ENCODE measurements around the gene VKORC1L1.
"Not testable (repeated sequence)": the region's sequence is repeated elsewhere in the genome, so short reads cannot be mapped to it uniquely, and the experiment has no call there.

DNA sequence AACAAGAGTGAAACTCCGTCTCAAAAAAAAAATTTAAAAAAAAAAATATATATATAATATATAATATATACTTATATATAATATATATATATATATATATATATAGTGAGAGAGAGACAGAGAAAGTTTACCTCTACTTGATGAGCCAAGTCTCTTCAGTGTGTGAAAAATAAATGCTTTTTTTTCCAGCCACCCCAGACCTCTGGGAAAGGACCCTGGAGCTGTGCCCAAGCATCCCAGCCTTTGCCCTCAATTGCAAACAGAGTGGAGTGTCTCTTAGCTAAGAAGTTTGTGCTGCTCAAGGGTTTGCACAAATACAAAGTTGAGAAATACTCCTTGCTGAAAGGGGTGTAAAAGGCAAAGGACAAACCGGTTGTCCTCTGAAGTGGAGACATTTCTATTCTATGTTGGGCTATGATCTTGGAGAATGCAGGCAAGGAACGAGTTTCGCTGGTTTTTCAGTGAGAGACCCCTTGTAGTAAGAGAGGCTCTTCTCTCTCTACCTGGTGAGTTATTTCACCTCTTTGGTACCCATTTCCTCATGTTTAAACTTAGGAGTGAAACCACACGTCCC, 15.5 kb upstream of the VKORC1L1 start:
- TF ChIP-seq EZH2 (IDR thresholded peaks at IDR 0.05); FOSL1 (IDR thresholded peaks at IDR 0.05; ENCODE audit: low read depth): not testable (repeated sequence)
- TF ChIP-seq, protein P1, sequence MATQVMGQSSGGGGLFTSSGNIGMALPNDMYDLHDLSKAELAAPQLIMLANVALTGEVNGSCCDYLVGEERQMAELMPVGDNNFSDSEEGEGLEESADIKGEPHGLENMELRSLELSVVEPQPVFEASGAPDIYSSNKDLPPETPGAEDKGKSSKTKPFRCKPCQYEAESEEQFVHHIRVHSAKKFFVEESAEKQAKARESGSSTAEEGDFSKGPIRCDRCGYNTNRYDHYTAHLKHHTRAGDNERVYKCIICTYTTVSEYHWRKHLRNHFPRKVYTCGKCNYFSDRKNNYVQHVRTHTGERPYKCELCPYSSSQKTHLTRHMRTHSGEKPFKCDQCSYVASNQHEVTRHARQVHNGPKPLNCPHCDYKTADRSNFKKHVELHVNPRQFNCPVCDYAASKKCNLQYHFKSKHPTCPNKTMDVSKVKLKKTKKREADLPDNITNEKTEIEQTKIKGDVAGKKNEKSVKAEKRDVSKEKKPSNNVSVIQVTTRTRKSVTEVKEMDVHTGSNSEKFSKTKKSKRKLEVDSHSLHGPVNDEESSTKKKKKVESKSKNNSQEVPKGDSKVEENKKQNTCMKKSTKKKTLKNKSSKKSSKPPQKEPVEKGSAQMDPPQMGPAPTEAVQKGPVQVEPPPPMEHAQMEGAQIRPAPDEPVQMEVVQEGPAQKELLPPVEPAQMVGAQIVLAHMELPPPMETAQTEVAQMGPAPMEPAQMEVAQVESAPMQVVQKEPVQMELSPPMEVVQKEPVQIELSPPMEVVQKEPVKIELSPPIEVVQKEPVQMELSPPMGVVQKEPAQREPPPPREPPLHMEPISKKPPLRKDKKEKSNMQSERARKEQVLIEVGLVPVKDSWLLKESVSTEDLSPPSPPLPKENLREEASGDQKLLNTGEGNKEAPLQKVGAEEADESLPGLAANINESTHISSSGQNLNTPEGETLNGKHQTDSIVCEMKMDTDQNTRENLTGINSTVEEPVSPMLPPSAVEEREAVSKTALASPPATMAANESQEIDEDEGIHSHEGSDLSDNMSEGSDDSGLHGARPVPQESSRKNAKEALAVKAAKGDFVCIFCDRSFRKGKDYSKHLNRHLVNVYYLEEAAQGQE (IDR thresholded peaks at IDR 0.05; ENCODE audit: low read depth): not testable (repeated sequence)
- TF ChIP-seq, protein P2, sequence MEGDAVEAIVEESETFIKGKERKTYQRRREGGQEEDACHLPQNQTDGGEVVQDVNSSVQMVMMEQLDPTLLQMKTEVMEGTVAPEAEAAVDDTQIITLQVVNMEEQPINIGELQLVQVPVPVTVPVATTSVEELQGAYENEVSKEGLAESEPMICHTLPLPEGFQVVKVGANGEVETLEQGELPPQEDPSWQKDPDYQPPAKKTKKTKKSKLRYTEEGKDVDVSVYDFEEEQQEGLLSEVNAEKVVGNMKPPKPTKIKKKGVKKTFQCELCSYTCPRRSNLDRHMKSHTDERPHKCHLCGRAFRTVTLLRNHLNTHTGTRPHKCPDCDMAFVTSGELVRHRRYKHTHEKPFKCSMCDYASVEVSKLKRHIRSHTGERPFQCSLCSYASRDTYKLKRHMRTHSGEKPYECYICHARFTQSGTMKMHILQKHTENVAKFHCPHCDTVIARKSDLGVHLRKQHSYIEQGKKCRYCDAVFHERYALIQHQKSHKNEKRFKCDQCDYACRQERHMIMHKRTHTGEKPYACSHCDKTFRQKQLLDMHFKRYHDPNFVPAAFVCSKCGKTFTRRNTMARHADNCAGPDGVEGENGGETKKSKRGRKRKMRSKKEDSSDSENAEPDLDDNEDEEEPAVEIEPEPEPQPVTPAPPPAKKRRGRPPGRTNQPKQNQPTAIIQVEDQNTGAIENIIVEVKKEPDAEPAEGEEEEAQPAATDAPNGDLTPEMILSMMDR (IDR thresholded peaks at IDR 0.05 in 2 of 3, conservative IDR thresholded peaks at IDR 0.05 in 1 of 3; ENCODE audit: borderline replicate concordance in 1 of 3, insufficient read depth in 1 of 3, low read depth in 2 of 3, low read length in 2 of 3): not testable (repeated sequence)

All from HCT116 (cell line).